PC-3 (cell line): Measurements from ENCODE around the gene HLA-DRA.

Experiments
- CTCF ChIP-seq: fragments of 300-600 bp; sonication (generic); conservative IDR thresholded peaks from 2 replicates; pipeline ENCODE4 v1.5.1; 2017; ENCODE audit warnings: antibody characterized with exemption, low read depth, mild to moderate bottlenecking, low read length
- EZH2phosphoT487 ChIP-seq: fragments of 300-600 bp; sonication (generic); IDR thresholded peaks from 2 replicates; pipeline ENCODE4 v1.6.1; 2018; ENCODE audit warnings: mild to moderate bottlenecking, antibody characterized with exemption, low read length, borderline replicate concordance

- TF ChIP-seq EZH2phosphoT487 (no peak), CTCF (no peak)
Measured at GRCh38 chr6:32424589-32425300, 14.9 kb upstream of the HLA-DRA start.
